ENCODE results near the gene IL1RL1. TPM values are rescaled to one million over a fixed set of nuclear protein-coding genes. Genes with fewer than 3 reads are reported as not detected.

IL1RL1 gene
- total RNA-seq, 2 experiments from 2014 or later: not detected

DNA sequence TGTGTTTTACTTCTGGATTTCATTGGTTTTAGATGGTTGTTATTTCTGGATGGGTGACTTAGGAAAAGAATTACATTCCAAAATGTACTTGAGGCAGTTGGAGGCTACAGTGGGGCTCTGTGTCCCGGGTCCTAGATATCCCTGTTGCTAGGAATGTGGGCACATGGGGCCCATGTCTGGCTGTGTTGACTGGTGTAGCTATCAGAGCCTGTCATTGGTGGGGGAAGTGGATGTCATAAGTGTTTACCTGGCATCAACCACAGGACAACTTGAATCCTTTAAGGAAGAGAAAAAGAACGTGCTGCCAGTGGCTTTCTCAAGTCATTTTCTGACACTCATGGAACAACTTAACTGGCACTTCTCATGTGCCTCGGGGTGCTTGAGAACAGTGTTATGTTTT is 74.6 kb downstream of the IL1RL1 start:
- Mint-ChIP-seq H3K9me3 (peaks cover 10% of the 10 kb centered on the region), H3K27me3 (no peaks in the 10 kb centered on the region), H3K4me1 (ENCODE audit: low read depth) (peaks cover 1% of the 10 kb centered on the region), H3K4me3 (no peak overlapping the region), H3K27ac (no peak overlapping the region), H3K36me3 (ENCODE audit: low read depth) (peaks cover 46% of the 10 kb centered on the region)
- ChIA-PET POLR2A (no interaction called here), CTCF (interaction anchor here (1.0 kb wide), 2 partner anchors 16 to 17 kb away, joined by 3 read pairs; no protein-coding TSS in a partner anchor)
- Histone ChIP-seq H3K27ac (ENCODE audit: low read depth in 1 of 2, low read length in 2 of 2) (no peak overlapping the region), H3K4me3 (ENCODE audit: low read length) (no peak overlapping the region), H3K4me1 (ENCODE audit: insufficient read depth, low read length) (peaks cover 2% of the 10 kb centered on the region), H3K36me3 (ENCODE audit: insufficient read depth, low read length) (peaks cover 10% of the 10 kb centered on the region), H3K27me3 (ENCODE audit: control insufficient read depth in 1 of 2, insufficient read depth in 2 of 2, low read length in 2 of 2) (no peaks in the 10 kb centered on the region), H3K9me3 (ENCODE audit: control insufficient read depth in 1 of 2, insufficient read depth in 1 of 2, low read length in 2 of 2) (peaks cover 3 to 20% of the 10 kb centered on the region in 2 experiments)
- TF ChIP-seq, protein P1, sequence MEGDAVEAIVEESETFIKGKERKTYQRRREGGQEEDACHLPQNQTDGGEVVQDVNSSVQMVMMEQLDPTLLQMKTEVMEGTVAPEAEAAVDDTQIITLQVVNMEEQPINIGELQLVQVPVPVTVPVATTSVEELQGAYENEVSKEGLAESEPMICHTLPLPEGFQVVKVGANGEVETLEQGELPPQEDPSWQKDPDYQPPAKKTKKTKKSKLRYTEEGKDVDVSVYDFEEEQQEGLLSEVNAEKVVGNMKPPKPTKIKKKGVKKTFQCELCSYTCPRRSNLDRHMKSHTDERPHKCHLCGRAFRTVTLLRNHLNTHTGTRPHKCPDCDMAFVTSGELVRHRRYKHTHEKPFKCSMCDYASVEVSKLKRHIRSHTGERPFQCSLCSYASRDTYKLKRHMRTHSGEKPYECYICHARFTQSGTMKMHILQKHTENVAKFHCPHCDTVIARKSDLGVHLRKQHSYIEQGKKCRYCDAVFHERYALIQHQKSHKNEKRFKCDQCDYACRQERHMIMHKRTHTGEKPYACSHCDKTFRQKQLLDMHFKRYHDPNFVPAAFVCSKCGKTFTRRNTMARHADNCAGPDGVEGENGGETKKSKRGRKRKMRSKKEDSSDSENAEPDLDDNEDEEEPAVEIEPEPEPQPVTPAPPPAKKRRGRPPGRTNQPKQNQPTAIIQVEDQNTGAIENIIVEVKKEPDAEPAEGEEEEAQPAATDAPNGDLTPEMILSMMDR (IDR thresholded peaks at IDR 0.05): no peak
- intact Hi-C loops (cut with DNase I, micrococcal nuclease): loop anchor here in 1 of 2 experiments (5.0 kb wide), 1 partner anchor 39 kb away; no protein-coding TSS in a partner anchor
- ATAC-seq (ENCODE audit: poor library complexity) (no peak), DNase-seq (no peak)

DNA sequence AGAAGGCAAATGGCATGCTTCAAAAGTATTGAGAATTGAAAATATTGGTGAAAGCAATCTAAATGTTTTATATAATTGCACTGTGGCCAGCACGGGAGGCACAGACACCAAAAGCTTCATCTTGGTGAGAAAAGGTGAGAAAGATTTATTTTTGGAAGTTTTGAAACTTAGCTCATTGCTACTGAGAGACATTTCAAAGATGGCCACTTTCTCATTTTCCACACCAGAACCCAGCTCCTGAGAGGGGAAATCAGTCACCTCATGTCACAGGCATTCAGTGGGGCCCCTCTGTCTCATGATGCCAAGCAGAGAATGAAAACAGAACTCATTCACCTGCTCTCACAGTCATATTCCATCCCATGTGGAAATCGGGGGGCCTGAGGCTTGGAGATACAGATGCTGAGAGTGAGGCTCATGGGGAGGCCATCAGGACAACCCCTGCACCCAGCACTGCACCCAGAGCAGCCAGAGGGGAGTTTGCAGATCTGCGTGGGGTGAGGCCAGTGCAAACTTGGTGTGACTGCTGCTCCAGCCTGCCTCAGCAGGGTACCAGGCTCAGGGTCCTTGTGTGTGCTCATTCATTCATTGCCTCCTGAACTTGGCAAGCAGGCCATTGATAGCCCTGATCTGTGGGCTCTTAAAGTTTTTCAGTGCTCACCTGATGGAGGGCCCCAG is 75.6 kb downstream of the IL1RL1 start:
- H3K27me3 Mint-ChIP-seq: no peaks in the 10 kb centered on the region
- TF ChIP-seq, protein P1 (IDR thresholded peaks at IDR 0.05): no peak
- Histone ChIP-seq H3K27ac (ENCODE audit: low read depth in 1 of 2, low read length in 2 of 2) (no peak overlapping the region), H3K36me3 (ENCODE audit: insufficient read depth, low read length) (peaks cover 10% of the 10 kb centered on the region), H3K4me1 (ENCODE audit: insufficient read depth, low read length) (peaks cover 4% of the 10 kb centered on the region), H3K27me3 (ENCODE audit: control insufficient read depth in 1 of 2, insufficient read depth in 2 of 2, low read length in 2 of 2) (no peaks in the 10 kb centered on the region), H3K4me3 (ENCODE audit: low read length) (no peak overlapping the region), H3K9me3 (ENCODE audit: control insufficient read depth in 1 of 2, insufficient read depth in 1 of 2, low read length in 2 of 2) (peaks cover 3 to 20% of the 10 kb centered on the region in 2 experiments)
- H3K4me3 Mint-ChIP-seq: no peak overlapping the region
- peaks cover 10% of the 10 kb centered on the region for H3K9me3 Mint-ChIP-seq
- peaks cover 11% of the 10 kb centered on the region for H3K4me1 Mint-ChIP-seq (ENCODE audit: low read depth)
- ATAC-seq (ENCODE audit: poor library complexity): no peak
- POLR2A ChIA-PET: no interaction called here
- no peak for DNase-seq
- peaks cover 39% of the 10 kb centered on the region for H3K36me3 Mint-ChIP-seq (ENCODE audit: low read depth)
- no peak overlapping the region for H3K27ac Mint-ChIP-seq
- intact Hi-C loops (cut with DNase I, micrococcal nuclease): loop anchor here in 1 of 2 experiments (5.0 kb wide), 1 partner anchor 40 kb away; no protein-coding TSS in a partner anchor
- CTCF ChIA-PET: no interaction called here

DNA sequence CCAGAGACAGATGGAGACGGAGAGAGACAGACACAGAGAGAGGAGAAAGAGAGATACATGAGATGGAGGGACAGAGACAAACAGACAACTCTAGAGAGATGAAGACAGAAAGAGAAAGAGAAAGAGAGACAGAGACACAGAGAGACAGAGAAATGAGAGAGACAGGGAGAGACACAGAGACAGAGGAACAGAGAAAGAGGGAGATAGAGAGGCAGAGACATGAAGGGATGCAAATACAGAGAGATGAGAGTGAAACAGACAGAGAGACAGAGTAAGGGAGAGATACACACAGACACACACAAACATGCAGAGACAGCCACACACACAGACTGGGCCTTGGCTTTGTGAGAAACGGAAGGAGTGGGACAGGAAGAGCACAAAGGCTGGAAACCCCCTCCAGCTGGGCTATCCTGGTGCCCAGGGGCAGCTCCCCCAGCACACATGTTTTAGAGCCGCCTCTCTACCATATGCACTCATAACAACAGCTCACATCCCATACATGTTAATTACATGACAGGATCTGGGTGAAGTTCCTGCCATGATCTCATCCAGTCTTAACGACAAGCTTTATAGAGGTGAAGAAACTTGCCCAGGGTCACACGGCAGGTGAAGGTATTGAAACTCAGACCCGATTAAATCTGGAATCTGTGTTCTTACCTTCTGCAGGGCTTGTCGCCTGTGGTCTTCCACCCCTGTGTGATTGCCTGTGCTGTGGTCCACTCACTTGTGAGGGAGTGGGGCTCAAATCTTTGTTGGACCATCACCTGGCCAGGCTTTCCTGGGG is 76.6 kb downstream of the IL1RL1 start:
- Mint-ChIP-seq H3K27me3 (no peaks in the 10 kb centered on the region), H3K9me3 (peaks cover 8% of the 10 kb centered on the region), H3K27ac (no peak overlapping the region), H3K36me3 (ENCODE audit: low read depth) (peaks cover 30% of the 10 kb centered on the region), H3K4me3 (no peak overlapping the region), H3K4me1 (ENCODE audit: low read depth) (peaks cover 15% of the 10 kb centered on the region)
- CTCF ChIA-PET: no interaction called here
- no peak for DNase-seq
- H3K4me3 ChIP-seq (ENCODE audit: low read length): no peak overlapping the region
- no peaks in the 10 kb centered on the region for H3K27me3 ChIP-seq (ENCODE audit: control insufficient read depth in 1 of 2, insufficient read depth in 2 of 2, low read length in 2 of 2)
- peaks cover 3 to 14% of the 10 kb centered on the region in 2 experiments for H3K9me3 ChIP-seq (ENCODE audit: control insufficient read depth in 1 of 2, insufficient read depth in 1 of 2, low read length in 2 of 2)
- peaks cover 7% of the 10 kb centered on the region for H3K36me3 ChIP-seq (ENCODE audit: insufficient read depth, low read length)
- intact Hi-C loops (cut with DNase I, micrococcal nuclease): loop anchor here in 1 of 2 experiments (5.0 kb wide), 1 partner anchor 41 kb away; no protein-coding TSS in a partner anchor
- POLR2A ChIA-PET: no interaction called here
- no peak for ATAC-seq (ENCODE audit: poor library complexity)
- TF ChIP-seq, protein P1 (IDR thresholded peaks at IDR 0.05): no peak
- peaks cover 4% of the 10 kb centered on the region for H3K4me1 ChIP-seq (ENCODE audit: insufficient read depth, low read length)
- no peak overlapping the region for H3K27ac ChIP-seq (ENCODE audit: low read depth in 1 of 2, low read length in 2 of 2)

All from CD4-positive, alpha-beta T cell (primary cell).